Muscle of leg (tissue), 11 donors: ENCODE measurements around the gene APPBP2. TPM values are rescaled to one million over a fixed set of nuclear protein-coding genes. Genes with fewer than 3 reads are reported as not detected.
"Not testable (repeated sequence)": the region's sequence is repeated elsewhere in the genome, so short reads cannot be mapped to it uniquely, and the experiment has no call there.

Experiments
- DNase-seq: peaks from one replicate; pipeline ENCODE4 v3.0.0; 2013
- H3K27ac ChIP-seq: one replicate; pipeline ENCODE4 v1.5.1; 2013; ENCODE audit warnings: mild to moderate bottlenecking, low read length, control low read depth
- H3K27me3 ChIP-seq: one replicate; pipeline ENCODE4 v1.6.1; 2013; ENCODE audit warnings: low read length; ENCODE audit not compliant: control insufficient read depth, insufficient read depth
- H3K36me3 ChIP-seq: one replicate; pipeline ENCODE4 v1.6.1; 2013; ENCODE audit warnings: low read length; ENCODE audit not compliant: control insufficient read depth, insufficient read depth
- H3K4me1 ChIP-seq: one replicate; pipeline ENCODE4 v1.6.1; 2013; ENCODE audit warnings: low read length; ENCODE audit not compliant: control insufficient read depth, insufficient read depth
- H3K4me3 ChIP-seq: one replicate; pipeline ENCODE4 v1.5.1; 2013; ENCODE audit warnings: low read length, control low read depth
- H3K9me3 ChIP-seq: replicated peaks from 2 replicates; pipeline ENCODE4 v1.6.1; 2013; ENCODE audit warnings: low read depth, low read length; ENCODE audit not compliant: control insufficient read depth
- WGBS: methylation state at CpG from one replicate; pipeline ENCODE4 v1.1.5; 2013; ENCODE audit warnings: missing lambda C conversion rate; ENCODE audit not compliant: insufficient coverage; 5-methylcytosine and 5-hydroxymethylcytosine counted together
- polyA plus RNA-seq, 8 donors: library from polyadenylated mRNA; unstranded; fragments of 120-200 nt; gene quantifications; one replicate each; pipeline versions ENCODE4 v1.2.1 to v1.2.3, GENCODE V29; 2013; ENCODE audit warnings: inconsistent platforms in 1 of 8, low replicate concordance in 1 of 8; ENCODE audit not compliant: insufficient read length in 8 of 8, insufficient read depth in 1 of 8
- total RNA-seq: library from RNA; stranded (reverse); fragments of 120-200 nt; gene quantifications from one replicate; pipeline ENCODE4 v1.2.4, GENCODE V29; 2013

APPBP2 gene
- total and polyA plus RNA-seq, 9 donors, result 22.0 to 39.7 (median 30.0) TPM

GRCh38 chr17:60522889-60523626 is 3.0 kb downstream of the APPBP2 start:
- no peak overlapping the region for H3K4me3 ChIP-seq

GRCh38 chr17:60519795-60520194 is 6.2 kb downstream of the APPBP2 start:
- no CpG with 5 or more reads among the region's 4 CpGs for WGBS
- Histone ChIP-seq H3K4me3 (no peak overlapping the region), H3K4me1 (peaks cover 4% of the 10 kb centered on the region)

More at GRCh38 chr17:60522889-60523626, 3.0 kb downstream of the APPBP2 start:
- WGBS, result no CpG with 5 or more reads among the region's 3 CpGs
- DNase-seq, result no peak
- Histone ChIP-seq H3K9me3 (no peaks in the 10 kb centered on the region), H3K4me1 (peaks cover 4% of the 10 kb centered on the region), H3K27me3 (no peaks in the 10 kb centered on the region), H3K27ac (no peak overlapping the region), H3K36me3 (peaks cover 12% of the 10 kb centered on the region)

GRCh38 chr17:60515683-60516082 is 10.4 kb downstream of the APPBP2 start:
- H3K27ac ChIP-seq, H3K4me1 ChIP-seq, H3K9me3 ChIP-seq, DNase-seq, H3K27me3 ChIP-seq, H3K4me3 ChIP-seq: not testable (repeated sequence)
- H3K36me3 ChIP-seq, result peaks cover 15% of the 10 kb centered on the region
- 98% methylated on average over 5 of the region's 6 CpGs for WGBS

More at GRCh38 chr17:60519795-60520194, 6.2 kb downstream of the APPBP2 start:
- Histone ChIP-seq H3K27me3 (no peaks in the 10 kb centered on the region), H3K36me3 (peaks cover 12% of the 10 kb centered on the region), H3K9me3 (no peaks in the 10 kb centered on the region), H3K27ac (no peak overlapping the region)
- no peak for DNase-seq

- not testable (repeated sequence) for H3K4me1 ChIP-seq, DNase-seq, H3K27me3 ChIP-seq, H3K4me3 ChIP-seq, H3K9me3 ChIP-seq, H3K27ac ChIP-seq
- peaks cover 15% of the 10 kb centered on the region for H3K36me3 ChIP-seq
- WGBS, result 100% methylated on average over 2 of the region's 5 CpGs
Observed at GRCh38 chr17:60515199-60515598, 10.8 kb downstream of the APPBP2 start.

GRCh38 chr17:60514500-60514899 is 11.5 kb downstream of the APPBP2 start:
- Histone ChIP-seq H3K4me3 (no peak overlapping the region), H3K9me3 (no peaks in the 10 kb centered on the region), H3K27me3 (no peaks in the 10 kb centered on the region), H3K4me1 (no peaks in the 10 kb centered on the region), H3K27ac (no peak overlapping the region), H3K36me3 (peaks cover 14% of the 10 kb centered on the region)
- no peak for DNase-seq
- no CpG with 5 or more reads among the region's 1 CpG for WGBS

GRCh38 chr17:60514053-60514452 is 12.0 kb downstream of the APPBP2 start:
- no peak overlapping the region for H3K27ac ChIP-seq
- no CpG with 5 or more reads among the region's 3 CpGs for WGBS
- H3K36me3 ChIP-seq, result peaks cover 9% of the 10 kb centered on the region
- H3K9me3 ChIP-seq, result no peaks in the 10 kb centered on the region
- no peak for DNase-seq
- no peaks in the 10 kb centered on the region for H3K27me3 ChIP-seq
- no peaks in the 10 kb centered on the region for H3K4me1 ChIP-seq
- H3K4me3 ChIP-seq, result no peak overlapping the region

- H3K4me1 ChIP-seq, result no peaks in the 10 kb centered on the region
- no peak overlapping the region for H3K4me3 ChIP-seq
- H3K36me3 ChIP-seq, result peaks cover 7% of the 10 kb centered on the region
- no peaks in the 10 kb centered on the region for H3K27me3 ChIP-seq
- WGBS, result 84% methylated on average over 4 of the region's 11 CpGs
- DNase-seq, result no peak
- H3K9me3 ChIP-seq, result no peaks in the 10 kb centered on the region
- H3K27ac ChIP-seq, result no peak overlapping the region
Observed at GRCh38 chr17:60513014-60513413, 13.0 kb downstream of the APPBP2 start.

GRCh38 chr17:60510723-60511122 is 15.3 kb downstream of the APPBP2 start:
- no peak overlapping the region for H3K4me3 ChIP-seq
- H3K4me1 ChIP-seq, result no peaks in the 10 kb centered on the region
- H3K36me3 ChIP-seq, result peaks cover 7% of the 10 kb centered on the region
- H3K27ac ChIP-seq, result no peak overlapping the region
- no peak for DNase-seq
- no peaks in the 10 kb centered on the region for H3K9me3 ChIP-seq
- no peaks in the 10 kb centered on the region for H3K27me3 ChIP-seq

GRCh38 chr17:60510031-60510430 is 16.0 kb downstream of the APPBP2 start:
- no peak for DNase-seq
- H3K27ac ChIP-seq, result no peak overlapping the region
- WGBS, result no CpG with 5 or more reads among the region's 4 CpGs
- no peak overlapping the region for H3K4me3 ChIP-seq
- no peaks in the 10 kb centered on the region for H3K9me3 ChIP-seq
- no peaks in the 10 kb centered on the region for H3K27me3 ChIP-seq
- peaks cover 7% of the 10 kb centered on the region for H3K36me3 ChIP-seq
- H3K4me1 ChIP-seq, result no peaks in the 10 kb centered on the region

GRCh38 chr17:60508384-60508980 is 17.6 kb downstream of the APPBP2 start:
- Histone ChIP-seq H3K4me1 (no peaks in the 10 kb centered on the region), H3K36me3 (peaks cover 7% of the 10 kb centered on the region), H3K9me3 (no peaks in the 10 kb centered on the region), H3K27me3 (no peaks in the 10 kb centered on the region), H3K27ac (no peak overlapping the region), H3K4me3 (no peak overlapping the region)
- DNase-seq, result no peak
- no CpG with 5 or more reads among the region's 1 CpG for WGBS
